SU-DHL-6 (cell line): ENCODE data around the gene AKR1B1.

Experiments used
- H2AFZ ChIP-seq: fragments of 200-600 bp; sonication (generic); 2 replicates; pipeline ENCODE4 v1.6.1; 2014; ENCODE audit warnings: low read depth, mild to moderate bottlenecking, moderate library complexity, mixed read lengths, antibody characterized with exemption, low read length; ENCODE audit not compliant: severe bottlenecking
- H3F3A ChIP-seq: fragments of 200-600 bp; shearing (Covaris generic); 2 replicates; pipeline ENCODE4 v1.6.0; 2016; ENCODE audit warnings: antibody characterized with exemption, mild to moderate bottlenecking; ENCODE audit not compliant: insufficient read depth
- H3K27ac ChIP-seq: fragments of 200-600 bp; sonication (generic); 2 replicates; pipeline ENCODE4 v1.5.1; 2016; ENCODE audit warnings: low read depth, mild to moderate bottlenecking, low read length, moderate library complexity, mixed read lengths
- H3K27me3 ChIP-seq: fragments of 200-600 bp; sonication (generic), shearing (Covaris generic); 2 replicates; pipeline ENCODE4 v1.6.0; 2014; ENCODE audit warnings: mild to moderate bottlenecking, low read length
- H3K36me3 ChIP-seq: fragments of 200-600 bp; sonication (generic); 2 replicates; pipeline ENCODE4 v1.6.1; 2014; ENCODE audit warnings: mild to moderate bottlenecking, low read length, mixed read lengths
- H3K4me2 ChIP-seq: fragments of 300-600, 200-600 bp; shearing (Covaris generic), sonication (generic); 2 replicates; pipeline ENCODE4 v1.6.0; 2014; ENCODE audit warnings: low read length, low read depth, mild to moderate bottlenecking; ENCODE audit not compliant: poor library complexity, severe bottlenecking
- H3K4me3 ChIP-seq: fragments of 200-600 bp; sonication (generic); 2 replicates; pipeline ENCODE4 v1.5.1; 2014; ENCODE audit warnings: antibody characterized with exemption, low read length, mild to moderate bottlenecking, mixed read lengths; ENCODE audit not compliant: insufficient read depth, poor library complexity, severe bottlenecking
- H3K79me2 ChIP-seq: fragments of 200-600 bp; sonication (generic); 2 replicates; pipeline ENCODE4 v1.6.1; 2014; ENCODE audit warnings: mild to moderate bottlenecking, low read length, moderate library complexity; ENCODE audit not compliant: insufficient read depth
- H3K9ac ChIP-seq: fragments of 200-600 bp; sonication (generic); 2 replicates; pipeline ENCODE4 v1.7.0; 2014; ENCODE audit warnings: mild to moderate bottlenecking, low read length
- H3K9me2 ChIP-seq: fragments of 200-600 bp; sonication (generic); replicated peaks from 2 replicates; pipeline ENCODE4 v1.6.1; 2014; ENCODE audit warnings: low read length; ENCODE audit not compliant: insufficient read depth
- H3K9me3 ChIP-seq: fragments of 200-600 bp; sonication (generic); 2 replicates; pipeline ENCODE4 v1.6.1; 2014; ENCODE audit warnings: low read length, mixed read lengths; ENCODE audit not compliant: insufficient read depth
- H4K20me1 ChIP-seq: fragments of 200-600 bp; sonication (generic); 2 replicates; pipeline ENCODE4 v1.6.1; 2014; ENCODE audit warnings: low read depth, mild to moderate bottlenecking, antibody characterized with exemption, low read length, moderate library complexity, mixed read lengths
- EZH2phosphoT487 ChIP-seq: fragments of 200-600 bp; sonication (generic), shearing (Covaris generic); conservative IDR thresholded peaks from 2 replicates; pipeline ENCODE4 v1.6.1; 2018; ENCODE audit warnings: mild to moderate bottlenecking, antibody characterized with exemption, low read length, moderate library complexity, mixed read lengths
- TF ChIP-seq, protein P1 (sequence below): fragments of 200-600 bp; sonication (generic); IDR thresholded peaks from one replicate; pipeline ENCODE4 v1.5.1; 2017; ENCODE audit warnings: antibody characterized with exemption, mild to moderate bottlenecking, low read length, moderate library complexity; ENCODE audit not compliant: insufficient read depth, poor library complexity, severe bottlenecking

AKR1B1 gene

DNA sequence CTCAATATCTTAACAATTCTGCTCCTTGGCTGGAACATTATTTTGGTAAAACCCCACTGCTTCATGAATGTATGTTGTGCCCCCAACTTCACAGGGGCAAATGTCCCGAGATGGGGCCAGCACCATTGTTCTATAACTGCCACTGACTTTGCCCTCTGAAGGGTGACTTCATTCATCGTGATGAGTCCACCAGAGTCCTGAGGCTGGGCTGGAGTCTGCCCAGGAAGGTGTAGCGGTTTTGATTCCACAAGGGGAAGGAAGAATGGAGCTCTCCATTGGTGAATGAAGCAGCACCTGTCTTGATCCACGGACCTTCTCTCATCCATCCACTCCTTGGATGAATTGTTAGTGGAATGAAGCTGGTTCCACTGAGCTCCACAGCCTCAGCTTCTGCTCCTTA, 18.4 kb downstream of the AKR1B1 start:
- Histone ChIP-seq H3K36me3 (no peaks in the 10 kb centered on the region), H3K79me2 (no peaks in the 10 kb centered on the region), H3F3A (no peaks in the 10 kb centered on the region), H3K9me3 (no peaks in the 10 kb centered on the region), H3K4me3 (no peak overlapping the region), H3K27me3 (no peaks in the 10 kb centered on the region), H3K4me2 (no peak overlapping the region), H3K27ac (no peak overlapping the region), H4K20me1 (no peaks in the 10 kb centered on the region), H2AFZ (no peak overlapping the region), H3K9ac (no peak overlapping the region), H3K9me2 (no peaks in the 10 kb centered on the region)
- TF ChIP-seq EZH2phosphoT487: no peak
- TF ChIP-seq, protein P1, sequence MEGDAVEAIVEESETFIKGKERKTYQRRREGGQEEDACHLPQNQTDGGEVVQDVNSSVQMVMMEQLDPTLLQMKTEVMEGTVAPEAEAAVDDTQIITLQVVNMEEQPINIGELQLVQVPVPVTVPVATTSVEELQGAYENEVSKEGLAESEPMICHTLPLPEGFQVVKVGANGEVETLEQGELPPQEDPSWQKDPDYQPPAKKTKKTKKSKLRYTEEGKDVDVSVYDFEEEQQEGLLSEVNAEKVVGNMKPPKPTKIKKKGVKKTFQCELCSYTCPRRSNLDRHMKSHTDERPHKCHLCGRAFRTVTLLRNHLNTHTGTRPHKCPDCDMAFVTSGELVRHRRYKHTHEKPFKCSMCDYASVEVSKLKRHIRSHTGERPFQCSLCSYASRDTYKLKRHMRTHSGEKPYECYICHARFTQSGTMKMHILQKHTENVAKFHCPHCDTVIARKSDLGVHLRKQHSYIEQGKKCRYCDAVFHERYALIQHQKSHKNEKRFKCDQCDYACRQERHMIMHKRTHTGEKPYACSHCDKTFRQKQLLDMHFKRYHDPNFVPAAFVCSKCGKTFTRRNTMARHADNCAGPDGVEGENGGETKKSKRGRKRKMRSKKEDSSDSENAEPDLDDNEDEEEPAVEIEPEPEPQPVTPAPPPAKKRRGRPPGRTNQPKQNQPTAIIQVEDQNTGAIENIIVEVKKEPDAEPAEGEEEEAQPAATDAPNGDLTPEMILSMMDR: no peak

GRCh38 chr7:134440067-134440466, 18.8 kb downstream of the AKR1B1 start:
- TF ChIP-seq EZH2phosphoT487: no peak
- TF ChIP-seq, protein P1: no peak
- H3F3A ChIP-seq: no peaks in the 10 kb centered on the region
- no peaks in the 10 kb centered on the region for H3K36me3 ChIP-seq

GRCh38 chr7:134438946-134439345, 20.0 kb downstream of the AKR1B1 start:
- Histone ChIP-seq H3K36me3 (no peaks in the 10 kb centered on the region), H4K20me1 (no peaks in the 10 kb centered on the region), H3K79me2 (no peaks in the 10 kb centered on the region), H3K27me3 (no peaks in the 10 kb centered on the region), H3K4me3 (no peak overlapping the region), H3K9me3 (no peaks in the 10 kb centered on the region), H3K9ac (no peak overlapping the region), H3K27ac (no peak overlapping the region), H3K4me2 (no peak overlapping the region), H3F3A (no peaks in the 10 kb centered on the region), H3K9me2 (no peaks in the 10 kb centered on the region), H2AFZ (no peak overlapping the region)
- TF ChIP-seq, protein P1: no peak
- no peak for TF ChIP-seq EZH2phosphoT487

More at GRCh38 chr7:134440067-134440466, 18.8 kb downstream of the AKR1B1 start:
- Histone ChIP-seq H3K27ac (no peak overlapping the region), H3K4me3 (no peak overlapping the region), H3K27me3 (no peaks in the 10 kb centered on the region), H3K9me2 (no peaks in the 10 kb centered on the region), H3K9me3 (no peaks in the 10 kb centered on the region), H3K4me2 (no peak overlapping the region), H4K20me1 (no peaks in the 10 kb centered on the region), H2AFZ (no peak overlapping the region), H3K9ac (no peak overlapping the region), H3K79me2 (no peaks in the 10 kb centered on the region)
